Middle frontal gyrus (tissue), 1 donor: ENCODE measurements around the gene KAZALD1.

Experiments
- DNase-seq: peaks from one replicate; pipeline ENCODE4 v3.0.0-alpha.2; 2015; ENCODE audit warnings: low spot score; ENCODE audit errors: extremely low spot score

KAZALD1 gene

DNA sequence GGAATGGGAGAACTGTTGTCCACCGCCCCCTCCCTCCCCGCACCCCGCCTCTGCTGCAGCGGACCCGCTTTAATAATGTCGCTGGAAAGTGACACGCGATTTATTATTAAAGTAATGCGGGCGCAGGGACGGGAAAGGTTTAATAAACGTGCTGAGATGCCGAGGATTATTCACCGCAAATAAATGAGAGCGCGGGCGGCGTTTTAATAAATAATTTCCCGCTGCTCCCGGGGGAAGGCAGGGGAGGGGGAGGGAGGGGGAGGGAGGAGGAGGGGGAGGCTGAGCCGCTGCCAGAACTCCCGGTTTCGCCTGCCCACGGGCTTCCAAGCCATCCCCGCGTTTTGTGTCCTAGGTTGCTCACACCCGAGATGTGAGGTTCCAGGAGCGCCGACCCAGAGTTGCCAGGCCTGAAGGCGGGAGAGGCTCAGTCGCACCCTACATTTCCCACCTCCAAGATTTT lies 5.1 kb downstream of the KAZALD1 start:
- DNase-seq: no peak

DNA sequence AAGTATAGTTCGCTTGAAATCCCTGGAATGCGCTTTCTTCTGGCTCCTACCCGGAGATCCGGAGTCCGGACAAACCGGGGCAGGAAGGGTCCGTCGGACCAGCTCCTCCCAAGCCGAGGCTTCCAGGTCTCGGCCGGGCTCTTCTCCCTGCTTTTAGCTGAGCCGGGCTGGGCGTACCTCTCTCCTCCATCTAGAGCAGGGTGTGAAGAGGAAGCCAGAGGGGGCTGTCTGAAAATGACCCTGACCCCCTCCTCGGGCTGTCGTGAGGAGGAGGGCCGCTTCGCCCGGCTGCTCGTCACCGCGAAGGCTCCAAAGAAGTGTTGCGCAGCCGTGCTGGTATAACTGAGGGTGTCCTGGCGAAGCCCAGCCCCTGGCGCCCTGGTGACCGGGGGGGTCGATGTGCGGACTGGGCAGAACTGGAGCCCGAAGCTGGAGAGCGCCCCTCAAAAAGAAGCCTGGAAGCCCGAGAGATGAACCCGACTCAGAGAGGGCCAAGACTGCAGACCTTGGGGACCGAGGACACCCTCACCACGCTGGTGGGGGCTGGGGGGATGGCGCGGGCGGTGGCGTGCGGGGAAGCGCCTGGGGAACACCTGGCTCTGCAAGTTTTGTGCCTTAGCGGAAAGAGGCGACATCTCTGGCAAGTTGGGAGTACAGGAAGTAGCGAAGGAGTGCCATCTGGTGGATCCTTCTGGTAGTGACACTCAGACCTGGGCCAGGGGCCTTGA lies 5.7 kb downstream of the KAZALD1 start:
- DNase-seq: peak; percentile 54

- no peak for DNase-seq
Measured at GRCh38 chr10:101069441-101069840, 7.7 kb downstream of the KAZALD1 start.

GRCh38 chr10:101070098-101070497 lies 8.3 kb downstream of the KAZALD1 start:
- DNase-seq: no peak

DNA sequence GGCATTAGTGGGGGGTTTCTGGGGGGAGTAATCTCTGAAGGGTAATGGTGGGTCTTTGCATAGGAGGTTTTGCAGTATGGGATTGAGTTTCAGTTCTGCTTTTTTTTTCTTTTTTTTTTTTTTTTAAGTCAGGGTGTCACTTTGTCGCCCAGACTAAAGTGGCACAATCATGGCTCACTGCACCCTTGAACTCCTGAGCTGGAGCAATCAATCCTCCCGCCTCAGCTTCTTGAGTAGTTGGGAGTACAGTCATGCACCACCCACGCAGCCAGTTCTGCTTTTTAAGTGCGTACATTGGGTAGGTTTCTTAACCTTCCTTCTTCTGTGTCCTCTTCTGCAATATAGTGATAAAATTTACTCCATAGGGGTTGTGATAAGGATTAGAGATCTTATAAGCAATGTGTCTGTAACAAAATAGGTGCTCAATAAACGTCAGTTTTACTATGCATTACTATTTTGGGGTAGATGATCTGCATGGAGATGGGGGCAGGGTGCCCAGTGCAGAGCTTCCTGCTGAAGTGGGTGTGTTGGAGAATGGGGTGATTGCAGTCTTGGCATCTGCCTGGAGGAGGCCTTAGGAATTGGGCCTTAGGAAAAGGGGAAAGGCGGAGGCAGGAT lies 9.6 kb downstream of the KAZALD1 start:
- DNase-seq: no peak

GRCh38 chr10:101071885-101072433 lies 10.2 kb downstream of the KAZALD1 start:
- DNase-seq: no peak

DNA sequence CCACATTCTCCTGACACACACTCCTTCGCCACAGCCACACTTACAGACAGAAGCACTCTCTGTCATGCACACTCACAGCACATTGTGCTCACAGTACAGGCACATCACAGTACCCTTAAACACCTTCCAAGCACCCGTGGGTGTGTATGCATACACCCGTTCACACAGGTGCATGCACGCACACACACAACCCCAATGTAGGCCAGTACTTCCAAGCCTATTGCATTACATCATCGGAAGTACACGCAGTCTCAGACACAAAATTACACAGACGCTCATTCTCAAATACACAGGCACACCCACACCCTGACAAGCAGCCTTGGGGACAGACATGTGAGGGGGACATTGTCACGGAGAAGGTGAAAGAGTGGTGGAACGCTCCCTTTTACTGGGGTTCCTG lies 11.1 kb downstream of the KAZALD1 start:
- no peak for DNase-seq

DNA sequence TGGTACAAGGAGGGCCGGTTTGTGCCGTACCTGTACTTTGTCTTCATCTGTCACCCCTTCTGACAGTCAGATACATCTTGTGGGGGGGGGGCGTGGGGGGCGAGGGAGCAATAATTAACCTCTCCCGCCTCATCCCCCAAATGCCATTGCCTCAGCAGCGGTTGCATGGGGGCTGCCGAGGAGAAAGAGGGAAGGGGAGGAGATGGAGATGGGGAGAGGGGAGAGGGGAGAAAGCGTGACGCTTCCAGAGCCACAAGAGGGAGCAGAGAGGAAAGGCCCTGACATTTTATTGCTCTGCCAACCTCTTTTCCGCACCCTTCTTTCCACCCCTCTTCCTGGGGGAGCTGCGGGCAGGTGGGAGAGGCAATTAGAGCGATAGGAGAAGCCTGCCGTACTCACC lies 11.8 kb downstream of the KAZALD1 start:
- DNase-seq: no peak

DNA sequence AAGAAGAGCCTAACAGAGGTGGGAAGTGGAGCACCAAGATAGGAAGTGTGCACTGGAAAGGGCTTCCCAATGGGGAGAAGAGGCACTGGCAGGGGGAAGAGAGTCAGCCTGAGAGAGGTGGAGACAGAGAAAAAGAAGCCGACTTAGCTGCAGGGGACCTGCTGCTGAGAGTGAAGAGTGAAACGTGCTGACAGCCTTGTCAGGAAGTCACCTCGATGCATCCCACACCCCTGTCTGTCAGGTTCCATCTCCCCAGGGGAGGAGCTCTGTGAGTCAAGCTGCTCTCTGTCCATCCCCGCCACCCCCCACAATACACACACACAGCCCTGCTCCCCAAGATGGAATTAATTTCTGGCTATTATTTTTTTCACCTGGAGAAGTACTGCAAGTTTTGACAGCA lies 14.0 kb downstream of the KAZALD1 start:
- no peak for DNase-seq

DNA sequence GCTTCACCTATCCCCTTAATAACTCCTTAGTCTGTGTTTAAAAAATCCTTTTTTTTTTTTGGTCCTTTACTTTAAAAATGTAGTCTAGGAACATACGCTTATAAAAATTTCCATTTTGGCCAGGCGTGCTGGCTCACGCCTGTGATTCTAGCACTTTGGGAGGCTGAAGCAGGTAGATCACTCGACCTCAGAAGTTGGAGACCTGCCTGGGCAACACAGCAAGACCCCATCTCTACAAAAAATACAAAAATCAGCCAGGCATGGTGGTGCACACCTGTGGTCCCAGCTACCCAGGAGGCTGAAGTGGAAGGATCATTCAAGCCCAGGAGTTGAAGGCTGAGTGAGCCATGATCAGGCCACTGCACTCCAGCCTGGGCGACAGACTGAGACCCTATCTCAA lies 14.8 kb downstream of the KAZALD1 start:
- no peak for DNase-seq

DNA sequence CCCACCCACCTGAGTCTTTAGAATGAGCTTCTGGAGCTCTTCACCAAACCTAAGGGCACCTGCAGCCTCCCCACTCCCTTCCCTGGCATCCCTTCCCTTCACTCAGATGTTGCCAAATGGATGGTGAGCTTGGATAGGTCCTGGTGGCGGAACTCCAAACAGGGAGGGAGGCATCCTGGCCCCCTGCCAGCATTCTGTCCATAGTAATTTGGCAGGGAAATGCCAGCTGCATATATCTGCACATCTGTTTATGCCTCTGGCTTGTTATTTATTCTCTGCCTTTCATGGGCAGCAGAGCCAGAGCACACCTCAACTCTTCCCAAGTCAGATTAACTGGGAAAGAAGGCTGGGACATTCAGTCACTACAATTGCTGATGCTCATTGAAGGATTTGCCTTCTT lies 18.1 kb downstream of the KAZALD1 start:
- no peak for DNase-seq

DNA sequence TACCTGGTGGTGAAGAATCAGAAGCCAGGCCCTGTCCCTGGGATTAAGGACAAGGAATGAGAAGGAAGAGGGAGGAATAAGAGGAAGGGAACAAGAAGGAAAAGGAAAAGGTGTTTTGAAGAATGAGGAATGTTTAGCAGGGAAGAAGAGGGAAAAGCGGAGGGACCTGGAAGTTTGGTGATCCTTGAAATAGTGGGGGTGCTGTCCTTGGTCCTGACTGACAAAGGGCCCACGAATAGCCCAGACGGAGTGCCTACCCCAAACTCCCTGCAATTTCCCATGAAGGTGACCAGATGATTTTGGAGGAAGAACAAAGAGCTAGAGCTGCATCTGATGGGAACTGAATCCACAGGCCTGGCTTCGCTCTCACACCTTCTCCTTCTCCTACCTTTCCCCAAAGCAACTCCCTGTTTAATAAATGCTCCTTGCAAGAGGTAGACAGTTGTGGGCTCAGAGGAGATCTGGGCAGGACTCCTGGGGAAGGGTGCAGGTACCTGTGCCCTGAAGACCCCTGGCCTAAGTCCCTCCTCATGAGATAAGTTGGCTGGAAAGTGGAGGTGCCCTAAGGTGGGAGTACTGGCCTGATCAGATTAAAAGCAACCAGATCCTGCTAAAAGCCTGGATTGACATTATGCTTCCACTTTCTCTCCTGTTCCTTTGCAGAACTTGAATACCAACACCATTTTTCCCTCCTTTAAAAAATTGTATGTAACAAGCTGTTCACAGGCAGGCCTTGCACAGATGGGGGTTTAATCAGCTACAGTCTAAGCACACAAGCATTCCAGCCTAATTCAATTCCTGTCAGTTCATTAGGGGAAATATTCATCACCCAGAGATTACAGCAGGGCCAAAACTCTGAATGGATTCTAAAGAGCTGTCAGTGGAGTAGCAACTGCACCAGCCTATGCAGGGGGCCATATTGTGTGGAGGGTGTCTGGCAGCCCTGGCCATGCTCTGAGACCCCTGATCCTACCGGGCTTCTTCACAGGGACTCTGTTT lies 19.4 kb downstream of the KAZALD1 start:
- DNase-seq: no peak

DNA sequence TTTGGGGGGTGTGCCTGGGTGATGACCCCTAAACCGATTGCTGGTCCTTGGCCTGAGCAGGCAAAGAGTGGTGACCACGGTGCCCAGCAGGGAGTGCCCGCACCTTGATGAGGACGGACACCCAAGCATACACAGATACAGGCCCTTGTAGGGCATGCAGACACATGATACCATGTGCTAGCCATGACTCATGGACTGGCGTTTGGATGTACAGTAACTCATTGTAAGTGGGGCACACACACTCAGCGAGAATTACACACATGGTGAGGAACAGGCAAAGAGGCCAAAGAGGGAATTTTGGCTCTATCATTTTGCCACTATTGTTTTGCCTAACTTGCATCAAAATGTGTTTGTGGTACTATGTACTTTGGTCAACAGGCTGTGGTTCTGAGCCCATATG lies 24.1 kb downstream of the KAZALD1 start:
- no peak for DNase-seq

DNA sequence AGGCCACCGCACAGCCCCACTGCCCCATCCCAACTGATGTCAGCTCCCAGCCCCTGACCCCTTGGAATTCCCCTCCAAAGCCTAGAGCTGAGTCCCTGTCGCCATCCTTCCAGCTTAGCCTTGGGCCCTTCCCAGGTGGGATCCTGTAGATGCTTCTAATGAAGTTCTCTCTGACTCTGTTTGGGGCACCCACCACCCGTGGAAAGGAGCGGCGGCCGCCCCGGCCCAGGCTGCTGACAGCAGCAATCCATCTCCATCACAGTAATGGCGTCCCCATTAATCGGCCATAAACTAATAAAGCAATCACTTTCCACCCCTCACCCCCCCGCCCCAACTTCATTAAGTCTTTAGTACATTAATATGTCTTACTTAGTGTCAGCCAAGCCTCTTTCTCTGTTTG lies 25.6 kb downstream of the KAZALD1 start:
- DNase-seq: no peak

GRCh38 chr10:101087965-101088364 lies 26.2 kb downstream of the KAZALD1 start:
- no peak for DNase-seq

DNA sequence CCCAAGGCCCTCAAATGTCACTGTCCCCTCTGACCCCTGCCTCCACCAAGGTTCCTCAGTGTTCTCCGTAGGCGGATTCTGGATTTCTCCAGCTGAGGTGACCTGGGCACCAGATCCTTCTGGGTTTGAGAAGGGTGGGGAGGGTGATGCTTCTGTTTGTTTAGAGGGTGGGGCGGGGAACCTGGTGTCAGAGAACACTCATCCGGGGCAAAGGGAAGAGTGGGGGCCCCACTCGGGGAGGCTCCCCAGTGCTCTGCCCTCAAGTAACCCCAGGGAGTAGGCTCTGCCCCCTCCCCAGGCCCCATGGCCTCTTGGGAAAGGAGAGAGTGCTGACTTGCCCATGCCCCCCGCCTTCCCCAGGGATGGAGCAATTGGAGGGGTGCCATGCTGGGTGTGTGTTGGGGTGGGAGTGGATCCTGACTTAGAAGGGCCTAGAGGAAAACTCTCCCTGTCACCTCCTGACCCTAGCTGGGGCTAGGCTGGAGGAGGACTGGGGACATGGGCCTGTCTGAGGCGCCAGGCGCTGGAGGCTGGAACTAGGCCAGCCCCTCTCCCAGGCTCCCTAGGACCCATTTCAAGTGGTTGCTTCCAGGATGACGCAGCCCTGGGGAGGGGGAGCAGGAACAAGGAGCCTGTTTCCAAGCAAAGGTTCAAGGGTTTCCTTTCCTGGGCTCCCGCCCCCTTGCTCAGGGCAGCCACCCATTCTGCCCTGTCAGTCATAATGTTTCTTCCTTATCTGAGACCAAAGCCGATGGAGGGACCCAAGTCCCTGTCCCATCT lies 27.9 kb downstream of the KAZALD1 start:
- DNase-seq: no peak

DNA sequence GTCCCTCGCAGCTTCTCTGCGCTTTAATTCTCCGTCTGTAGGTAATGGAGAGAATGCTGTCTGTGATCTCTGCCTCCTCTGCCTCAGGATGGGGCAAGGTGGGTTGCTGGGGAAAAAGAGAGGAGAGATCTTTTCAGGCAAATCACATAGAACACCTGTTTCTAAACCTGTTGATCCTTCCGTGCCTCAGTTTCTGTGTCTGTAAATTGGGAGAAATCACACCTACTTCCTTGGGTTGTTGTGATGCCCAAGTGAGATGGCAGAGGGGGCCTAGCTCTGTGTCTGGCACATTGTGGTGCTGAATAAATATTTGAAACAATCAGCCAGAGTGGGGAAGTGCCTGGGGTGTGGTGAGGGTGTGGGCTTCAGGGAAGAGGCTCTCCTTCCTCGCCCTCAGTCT lies 28.8 kb downstream of the KAZALD1 start:
- no peak for DNase-seq

- DNase-seq: no peak
Measured at GRCh38 chr10:101091546-101092290, 29.9 kb downstream of the KAZALD1 start.

GRCh38 chr10:101092881-101093354 lies 31.1 kb downstream of the KAZALD1 start:
- no peak for DNase-seq
